ENCODE measurements around the gene FLT4.

DNA sequence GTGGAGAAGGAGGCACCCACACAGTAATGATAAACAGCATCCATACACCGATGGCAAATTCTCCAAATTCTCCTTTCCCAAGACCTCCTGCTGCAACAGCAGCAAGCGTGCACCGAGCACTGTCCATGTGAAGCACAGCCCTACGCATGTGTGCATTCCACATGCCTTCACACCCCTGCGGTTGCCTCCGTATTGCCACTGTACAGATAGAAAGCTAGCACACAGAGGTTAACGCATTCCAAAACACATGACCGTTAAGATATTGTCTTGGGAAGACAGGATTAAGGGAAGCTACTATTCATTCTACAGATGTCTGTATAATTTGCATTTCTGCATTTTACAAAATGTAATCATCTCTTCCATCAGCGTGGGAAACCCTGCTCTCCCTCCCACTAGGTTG lies 6.6 kb downstream of the FLT4 start:
- TF ChIP-seq, protein P1, sequence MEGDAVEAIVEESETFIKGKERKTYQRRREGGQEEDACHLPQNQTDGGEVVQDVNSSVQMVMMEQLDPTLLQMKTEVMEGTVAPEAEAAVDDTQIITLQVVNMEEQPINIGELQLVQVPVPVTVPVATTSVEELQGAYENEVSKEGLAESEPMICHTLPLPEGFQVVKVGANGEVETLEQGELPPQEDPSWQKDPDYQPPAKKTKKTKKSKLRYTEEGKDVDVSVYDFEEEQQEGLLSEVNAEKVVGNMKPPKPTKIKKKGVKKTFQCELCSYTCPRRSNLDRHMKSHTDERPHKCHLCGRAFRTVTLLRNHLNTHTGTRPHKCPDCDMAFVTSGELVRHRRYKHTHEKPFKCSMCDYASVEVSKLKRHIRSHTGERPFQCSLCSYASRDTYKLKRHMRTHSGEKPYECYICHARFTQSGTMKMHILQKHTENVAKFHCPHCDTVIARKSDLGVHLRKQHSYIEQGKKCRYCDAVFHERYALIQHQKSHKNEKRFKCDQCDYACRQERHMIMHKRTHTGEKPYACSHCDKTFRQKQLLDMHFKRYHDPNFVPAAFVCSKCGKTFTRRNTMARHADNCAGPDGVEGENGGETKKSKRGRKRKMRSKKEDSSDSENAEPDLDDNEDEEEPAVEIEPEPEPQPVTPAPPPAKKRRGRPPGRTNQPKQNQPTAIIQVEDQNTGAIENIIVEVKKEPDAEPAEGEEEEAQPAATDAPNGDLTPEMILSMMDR (conservative IDR thresholded peaks at IDR 0.05; ENCODE audit: low read depth in 2 of 2) = no peak
- TF ChIP-seq EZH2 (IDR thresholded peaks at IDR 0.05; ENCODE audit: low read depth, unreplicated experiment) (no peak), POLR2AphosphoS5 (IDR thresholded peaks at IDR 0.05; ENCODE audit: low read depth) (no peak), EZH2phosphoT487 (IDR thresholded peaks at IDR 0.05; ENCODE audit: unreplicated experiment) (no peak), NANOG (IDR thresholded peaks at IDR 0.05; ENCODE audit: borderline replicate concordance) (no peak), STAT1 (IDR thresholded peaks at IDR 0.05; ENCODE audit: unreplicated experiment) (no peak), JUNB (IDR thresholded peaks at IDR 0.05; ENCODE audit: unreplicated experiment) (no peak), CREB1 (CRISPR knock-in tag; IDR thresholded peaks at IDR 0.05; ENCODE audit: low read depth) (no peak), ZNF331 (CRISPR knock-in tag; IDR thresholded peaks at IDR 0.05; ENCODE audit: low read depth) (no peak), ZNF114 (CRISPR knock-in tag; IDR thresholded peaks at IDR 0.05) (no peak)
- TF ChIP-seq, protein P2, sequence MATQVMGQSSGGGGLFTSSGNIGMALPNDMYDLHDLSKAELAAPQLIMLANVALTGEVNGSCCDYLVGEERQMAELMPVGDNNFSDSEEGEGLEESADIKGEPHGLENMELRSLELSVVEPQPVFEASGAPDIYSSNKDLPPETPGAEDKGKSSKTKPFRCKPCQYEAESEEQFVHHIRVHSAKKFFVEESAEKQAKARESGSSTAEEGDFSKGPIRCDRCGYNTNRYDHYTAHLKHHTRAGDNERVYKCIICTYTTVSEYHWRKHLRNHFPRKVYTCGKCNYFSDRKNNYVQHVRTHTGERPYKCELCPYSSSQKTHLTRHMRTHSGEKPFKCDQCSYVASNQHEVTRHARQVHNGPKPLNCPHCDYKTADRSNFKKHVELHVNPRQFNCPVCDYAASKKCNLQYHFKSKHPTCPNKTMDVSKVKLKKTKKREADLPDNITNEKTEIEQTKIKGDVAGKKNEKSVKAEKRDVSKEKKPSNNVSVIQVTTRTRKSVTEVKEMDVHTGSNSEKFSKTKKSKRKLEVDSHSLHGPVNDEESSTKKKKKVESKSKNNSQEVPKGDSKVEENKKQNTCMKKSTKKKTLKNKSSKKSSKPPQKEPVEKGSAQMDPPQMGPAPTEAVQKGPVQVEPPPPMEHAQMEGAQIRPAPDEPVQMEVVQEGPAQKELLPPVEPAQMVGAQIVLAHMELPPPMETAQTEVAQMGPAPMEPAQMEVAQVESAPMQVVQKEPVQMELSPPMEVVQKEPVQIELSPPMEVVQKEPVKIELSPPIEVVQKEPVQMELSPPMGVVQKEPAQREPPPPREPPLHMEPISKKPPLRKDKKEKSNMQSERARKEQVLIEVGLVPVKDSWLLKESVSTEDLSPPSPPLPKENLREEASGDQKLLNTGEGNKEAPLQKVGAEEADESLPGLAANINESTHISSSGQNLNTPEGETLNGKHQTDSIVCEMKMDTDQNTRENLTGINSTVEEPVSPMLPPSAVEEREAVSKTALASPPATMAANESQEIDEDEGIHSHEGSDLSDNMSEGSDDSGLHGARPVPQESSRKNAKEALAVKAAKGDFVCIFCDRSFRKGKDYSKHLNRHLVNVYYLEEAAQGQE (IDR thresholded peaks at IDR 0.05; ENCODE audit: unreplicated experiment) = no peak
- TF ChIP-seq, protein P3, sequence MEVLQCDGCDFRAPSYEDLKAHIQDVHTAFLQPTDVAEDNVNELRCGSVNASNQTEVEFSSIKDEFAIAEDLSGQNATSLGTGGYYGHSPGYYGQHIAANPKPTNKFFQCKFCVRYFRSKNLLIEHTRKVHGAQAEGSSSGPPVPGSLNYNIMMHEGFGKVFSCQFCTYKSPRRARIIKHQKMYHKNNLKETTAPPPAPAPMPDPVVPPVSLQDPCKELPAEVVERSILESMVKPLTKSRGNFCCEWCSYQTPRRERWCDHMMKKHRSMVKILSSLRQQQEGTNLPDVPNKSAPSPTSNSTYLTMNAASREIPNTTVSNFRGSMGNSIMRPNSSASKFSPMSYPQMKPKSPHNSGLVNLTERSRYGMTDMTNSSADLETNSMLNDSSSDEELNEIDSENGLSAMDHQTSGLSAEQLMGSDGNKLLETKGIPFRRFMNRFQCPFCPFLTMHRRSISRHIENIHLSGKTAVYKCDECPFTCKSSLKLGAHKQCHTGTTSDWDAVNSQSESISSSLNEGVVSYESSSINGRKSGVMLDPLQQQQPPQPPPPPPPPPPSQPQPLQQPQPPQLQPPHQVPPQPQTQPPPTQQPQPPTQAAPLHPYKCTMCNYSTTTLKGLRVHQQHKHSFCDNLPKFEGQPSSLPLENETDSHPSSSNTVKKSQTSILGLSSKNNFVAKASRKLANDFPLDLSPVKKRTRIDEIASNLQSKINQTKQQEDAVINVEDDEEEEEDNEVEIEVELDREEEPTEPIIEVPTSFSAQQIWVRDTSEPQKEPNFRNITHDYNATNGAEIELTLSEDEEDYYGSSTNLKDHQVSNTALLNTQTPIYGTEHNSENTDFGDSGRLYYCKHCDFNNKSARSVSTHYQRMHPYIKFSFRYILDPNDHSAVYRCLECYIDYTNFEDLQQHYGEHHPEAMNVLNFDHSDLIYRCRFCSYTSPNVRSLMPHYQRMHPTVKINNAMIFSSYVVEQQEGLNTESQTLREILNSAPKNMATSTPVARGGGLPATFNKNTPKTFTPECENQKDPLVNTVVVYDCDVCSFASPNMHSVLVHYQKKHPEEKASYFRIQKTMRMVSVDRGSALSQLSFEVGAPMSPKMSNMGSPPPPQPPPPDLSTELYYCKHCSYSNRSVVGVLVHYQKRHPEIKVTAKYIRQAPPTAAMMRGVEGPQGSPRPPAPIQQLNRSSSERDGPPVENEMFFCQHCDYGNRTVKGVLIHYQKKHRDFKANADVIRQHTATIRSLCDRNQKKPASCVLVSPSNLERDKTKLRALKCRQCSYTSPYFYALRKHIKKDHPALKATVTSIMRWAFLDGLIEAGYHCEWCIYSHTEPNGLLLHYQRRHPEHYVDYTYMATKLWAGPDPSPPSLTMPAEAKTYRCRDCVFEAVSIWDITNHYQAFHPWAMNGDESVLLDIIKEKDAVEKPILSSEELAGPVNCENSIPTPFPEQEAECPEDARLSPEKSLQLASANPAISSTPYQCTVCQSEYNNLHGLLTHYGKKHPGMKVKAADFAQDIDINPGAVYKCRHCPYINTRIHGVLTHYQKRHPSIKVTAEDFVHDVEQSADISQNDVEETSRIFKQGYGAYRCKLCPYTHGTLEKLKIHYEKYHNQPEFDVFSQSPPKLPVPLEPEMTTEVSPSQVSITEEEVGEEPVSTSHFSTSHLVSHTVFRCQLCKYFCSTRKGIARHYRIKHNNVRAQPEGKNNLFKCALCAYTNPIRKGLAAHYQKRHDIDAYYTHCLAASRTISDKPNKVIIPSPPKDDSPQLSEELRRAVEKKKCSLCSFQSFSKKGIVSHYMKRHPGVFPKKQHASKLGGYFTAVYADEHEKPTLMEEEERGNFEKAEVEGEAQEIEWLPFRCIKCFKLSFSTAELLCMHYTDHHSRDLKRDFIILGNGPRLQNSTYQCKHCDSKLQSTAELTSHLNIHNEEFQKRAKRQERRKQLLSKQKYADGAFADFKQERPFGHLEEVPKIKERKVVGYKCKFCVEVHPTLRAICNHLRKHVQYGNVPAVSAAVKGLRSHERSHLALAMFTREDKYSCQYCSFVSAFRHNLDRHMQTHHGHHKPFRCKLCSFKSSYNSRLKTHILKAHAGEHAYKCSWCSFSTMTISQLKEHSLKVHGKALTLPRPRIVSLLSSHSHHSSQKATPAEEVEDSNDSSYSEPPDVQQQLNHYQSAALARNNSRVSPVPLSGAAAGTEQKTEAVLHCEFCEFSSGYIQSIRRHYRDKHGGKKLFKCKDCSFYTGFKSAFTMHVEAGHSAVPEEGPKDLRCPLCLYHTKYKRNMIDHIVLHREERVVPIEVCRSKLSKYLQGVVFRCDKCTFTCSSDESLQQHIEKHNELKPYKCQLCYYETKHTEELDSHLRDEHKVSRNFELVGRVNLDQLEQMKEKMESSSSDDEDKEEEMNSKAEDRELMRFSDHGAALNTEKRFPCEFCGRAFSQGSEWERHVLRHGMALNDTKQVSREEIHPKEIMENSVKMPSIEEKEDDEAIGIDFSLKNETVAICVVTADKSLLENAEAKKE (CRISPR knock-in tag; IDR thresholded peaks at IDR 0.05) = no peak
- TF ChIP-seq, protein P4, sequence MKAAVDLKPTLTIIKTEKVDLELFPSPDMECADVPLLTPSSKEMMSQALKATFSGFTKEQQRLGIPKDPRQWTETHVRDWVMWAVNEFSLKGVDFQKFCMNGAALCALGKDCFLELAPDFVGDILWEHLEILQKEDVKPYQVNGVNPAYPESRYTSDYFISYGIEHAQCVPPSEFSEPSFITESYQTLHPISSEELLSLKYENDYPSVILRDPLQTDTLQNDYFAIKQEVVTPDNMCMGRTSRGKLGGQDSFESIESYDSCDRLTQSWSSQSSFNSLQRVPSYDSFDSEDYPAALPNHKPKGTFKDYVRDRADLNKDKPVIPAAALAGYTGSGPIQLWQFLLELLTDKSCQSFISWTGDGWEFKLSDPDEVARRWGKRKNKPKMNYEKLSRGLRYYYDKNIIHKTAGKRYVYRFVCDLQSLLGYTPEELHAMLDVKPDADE (IDR thresholded peaks at IDR 0.05) = no peak
